ENCODE results near the gene KCNJ10.
A peak's percentile ranks its signal among the peaks of the same experiment; 100 is the strongest.

The KCNJ10 gene

GRCh38 chr1:160046494-160047110, 23.4 kb downstream of the KCNJ10 start:
- no peak overlapping the region for H3K27ac ChIP-seq
- peak; percentile 77 for TF ChIP-seq CTCF (IDR thresholded peaks at IDR 0.05)
- TF ChIP-seq ZFX (IDR thresholded peaks at IDR 0.05; ENCODE audit: borderline replicate concordance): no peak

- TF ChIP-seq ZFX (IDR thresholded peaks at IDR 0.05; ENCODE audit: borderline replicate concordance) (no peak), CTCF (IDR thresholded peaks at IDR 0.05) (no peak)
- H3K27ac ChIP-seq: no peak overlapping the region
Observed at GRCh38 chr1:160045653-160046052, 24.3 kb downstream of the KCNJ10 start.

GRCh38 chr1:160043543-160043942, 26.4 kb downstream of the KCNJ10 start:
- no peak overlapping the region for H3K27ac ChIP-seq
- TF ChIP-seq CTCF (IDR thresholded peaks at IDR 0.05) (no peak), ZFX (IDR thresholded peaks at IDR 0.05; ENCODE audit: borderline replicate concordance) (no peak)

GRCh38 chr1:160040476-160040875, 29.5 kb downstream of the KCNJ10 start:
- TF ChIP-seq ZFX (IDR thresholded peaks at IDR 0.05; ENCODE audit: borderline replicate concordance) (no peak), CTCF (IDR thresholded peaks at IDR 0.05) (no peak)

GRCh38 chr1:160032165-160032820, 37.7 kb downstream of the KCNJ10 start:
- no peak for TF ChIP-seq ZFX (IDR thresholded peaks at IDR 0.05; ENCODE audit: borderline replicate concordance)
- TF ChIP-seq CTCF (IDR thresholded peaks at IDR 0.05): no peak
- H3K27ac ChIP-seq: peak overlapping the region; percentile 83

More at GRCh38 chr1:160040476-160040875, 29.5 kb downstream of the KCNJ10 start:
- H3K27ac ChIP-seq: no peak overlapping the region

- TF ChIP-seq ZFX (IDR thresholded peaks at IDR 0.05; ENCODE audit: borderline replicate concordance) (no peak), CTCF (IDR thresholded peaks at IDR 0.05) (no peak; the same call in 1 of the 2 replicates)
- peak within 1 kb of the TSS; percentile 83 for H3K27ac ChIP-seq
Observed at GRCh38 chr1:160031365-160032164, 38.4 kb downstream of the KCNJ10 start, which contains the start of gene PIGM. TSS of gene PIGM (minus strand) at chr1:160031990. CDS start at chr1:160031739, 251 bp downstream.

Data from 22Rv1 (cell line).